Activated T-helper 1 cell treated with anti-CD3 and anti-CD28 coated beads, Interleukin-12 subunit alpha, Interleukin-12 subunit beta, Interleukin-2, Interleukin-4 antibody, amounts not matched to agents 30 ng/mL and 10 ng/mL and 1 ng/mL, durations not matched to agents 14 hours and 24 hours and 36 hours (primary cell): ENCODE measurements around the gene CLRN3. TPM values are rescaled to one million over a fixed set of nuclear protein-coding genes. Genes with fewer than 3 reads are reported as not detected.

Source experiments
- DNase-seq: peaks from one replicate; pipeline ENCODE4 v3.0.0; 2021; ENCODE audit warnings: low spot score
- H3K27ac Mint-ChIP-seq: one replicate; pipeline ENCODE4 v1.8.0; 2021; ENCODE audit warnings: mild to moderate bottlenecking, mixed read lengths
- H3K27me3 Mint-ChIP-seq: one replicate; pipeline ENCODE4 v1.8.0; 2022; ENCODE audit warnings: mild to moderate bottlenecking, moderate library complexity, mixed read lengths; ENCODE audit not compliant: insufficient read depth
- H3K36me3 Mint-ChIP-seq: one replicate; pipeline ENCODE4 v1.8.0; 2021; ENCODE audit warnings: low read depth, mixed read lengths
- H3K4me1 Mint-ChIP-seq: one replicate; pipeline ENCODE4 v1.8.0; 2021; ENCODE audit warnings: low read depth, mixed read lengths
- H3K4me3 Mint-ChIP-seq: one replicate; pipeline ENCODE4 v1.8.0; 2021; ENCODE audit warnings: mild to moderate bottlenecking, moderate library complexity, mixed read lengths
- H3K9me3 Mint-ChIP-seq: one replicate; pipeline ENCODE4 v1.8.0; 2021; ENCODE audit warnings: mixed read lengths
- intact Hi-C: fragments of 100-400 bp; cut with micrococcal nuclease; formaldehyde crosslinking; loops from one replicate; pipeline ENCODE4 v1.15.1; 2024
- total RNA-seq: library from RNA; stranded (reverse); gene quantifications from 2 replicates; pipeline ENCODE4 v1.2.3, GENCODE V29; 2022

Gene CLRN3
- total RNA-seq, 1 donor from 2014 or later, result not detected

DNA sequence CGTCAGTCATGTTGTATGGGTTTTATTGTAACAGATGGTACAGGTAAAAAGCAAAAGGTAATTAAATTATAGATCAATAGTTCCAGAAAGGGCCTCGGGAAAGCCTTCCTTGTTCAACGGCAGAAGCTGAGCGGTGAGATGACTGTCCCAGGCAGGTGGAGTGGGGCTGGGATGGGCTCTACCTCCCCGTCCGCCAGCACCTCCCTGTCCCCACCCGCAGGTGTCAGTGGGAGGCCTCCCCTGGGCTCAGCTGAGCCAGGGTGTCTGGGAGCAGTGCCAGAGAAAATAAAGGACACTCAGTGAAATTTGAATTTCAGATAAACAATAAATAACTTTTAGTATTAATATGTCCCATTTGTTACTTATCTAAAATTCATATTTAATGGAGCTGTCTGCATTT is 58.9 kb downstream of the CLRN3 start:
- H3K9me3 Mint-ChIP-seq, result no peaks in the 10 kb centered on the region
- peaks cover 6% of the 10 kb centered on the region for H3K27me3 Mint-ChIP-seq
- no peak for DNase-seq
- no peaks in the 10 kb centered on the region for H3K4me1 Mint-ChIP-seq
- no peak overlapping the region for H3K4me3 Mint-ChIP-seq
- no peaks in the 10 kb centered on the region for H3K36me3 Mint-ChIP-seq
- no peak overlapping the region for H3K27ac Mint-ChIP-seq
- intact Hi-C loops, result no loop called here

DNA sequence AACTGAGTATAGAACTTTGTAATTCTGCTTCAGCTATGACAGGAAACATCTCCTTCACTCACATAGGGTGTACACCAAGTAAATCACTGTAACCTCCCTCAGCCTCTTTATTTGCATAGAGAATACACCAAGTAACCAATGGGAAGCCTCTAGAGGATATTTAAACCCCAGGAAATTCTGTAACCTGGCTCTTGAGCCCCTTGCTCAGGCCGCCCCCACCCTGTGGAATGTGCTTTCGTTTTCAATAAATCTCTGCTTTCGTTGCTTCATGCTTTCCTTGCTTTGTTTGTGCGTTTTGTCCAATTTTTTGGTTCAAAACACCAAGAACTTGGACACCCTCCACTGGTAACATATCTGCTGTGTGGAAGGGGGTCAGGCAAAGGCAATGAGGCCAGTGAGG is 60.2 kb downstream of the CLRN3 start:
- Mint-ChIP-seq H3K9me3 (no peaks in the 10 kb centered on the region), H3K36me3 (no peaks in the 10 kb centered on the region), H3K27me3 (peaks cover 6% of the 10 kb centered on the region), H3K27ac (no peak overlapping the region), H3K4me3 (no peak overlapping the region), H3K4me1 (no peaks in the 10 kb centered on the region)
- intact Hi-C loops, result no loop called here
- DNase-seq, result no peak

DNA sequence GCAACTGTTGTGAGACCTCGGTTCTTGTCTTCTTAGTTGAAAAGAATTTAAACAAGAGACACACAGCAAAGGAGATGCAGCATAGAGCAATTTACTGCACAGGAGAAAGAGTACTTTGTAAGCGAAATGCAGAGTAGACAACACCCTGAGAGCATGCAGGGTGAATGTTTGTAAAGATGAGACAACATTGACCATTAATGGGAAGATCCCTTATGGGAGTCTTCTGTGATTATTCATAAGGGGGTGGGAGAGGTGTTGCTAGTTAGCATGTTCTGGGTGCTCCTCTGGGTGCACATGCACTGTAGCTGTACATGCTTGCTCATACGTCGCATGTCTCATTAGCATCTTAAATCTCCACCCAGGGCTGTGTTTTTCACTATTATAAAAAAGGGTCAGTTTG is 62.3 kb downstream of the CLRN3 start:
- H3K36me3 Mint-ChIP-seq, result no peaks in the 10 kb centered on the region
- H3K9me3 Mint-ChIP-seq, result no peaks in the 10 kb centered on the region
- no peaks in the 10 kb centered on the region for H3K4me1 Mint-ChIP-seq
- intact Hi-C loops, result no loop called here
- H3K27me3 Mint-ChIP-seq, result peaks cover 7% of the 10 kb centered on the region
- no peak overlapping the region for H3K4me3 Mint-ChIP-seq
- no peak overlapping the region for H3K27ac Mint-ChIP-seq
- no peak for DNase-seq

Other genes with a start within 250 kb of the CLRN3 start
- gene FOXI2, start 155.8 kb downstream of the CLRN3 start, total RNA-seq, result not detected in 2 replicates
- gene PTPRE, start 14.2 kb upstream of the CLRN3 start, total RNA-seq, result 40.8 and 41.8 TPM in 2 replicates
- 141 and 159 TPM in 2 replicates for gene MKI67, start 233.5 kb upstream of the CLRN3 start, total RNA-seq